Measurements from ENCODE around the gene CPAMD8.
"Not testable (repeated sequence)": the region's sequence is repeated elsewhere in the genome, so short reads cannot be mapped to it uniquely, and the experiment has no call there.

CPAMD8 gene

DNA sequence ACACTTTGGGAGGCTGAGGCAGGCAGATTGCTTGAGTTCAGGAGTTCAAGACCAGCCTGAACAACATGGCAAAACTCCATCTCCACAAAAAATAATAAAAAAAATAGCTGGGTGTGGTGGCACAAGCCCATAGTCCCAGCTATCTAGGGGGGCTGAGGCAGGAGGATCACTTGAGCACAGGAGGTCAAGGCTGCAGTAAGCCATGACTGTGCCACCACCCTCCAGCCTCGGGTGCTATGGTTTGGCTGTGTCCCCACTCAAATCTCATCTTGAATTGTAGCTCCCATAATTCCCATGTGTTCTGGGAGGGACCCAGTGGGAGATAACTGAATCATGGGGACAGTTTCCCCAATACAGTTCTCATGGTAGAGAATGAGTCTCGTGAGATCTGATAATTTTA lies 44.0 kb downstream of the CPAMD8 start:
- H3K18ac ChIP-seq (ENCODE audit: low read depth in 1 of 2, low read length in 2 of 2); H3K4me2 ChIP-seq (ENCODE audit: low read length, poor library complexity, severe bottlenecking); H3K14ac ChIP-seq (ENCODE audit: low read length in 2 of 2); DNase-seq; H2BK5ac ChIP-seq (ENCODE audit: low read depth, low read length, poor library complexity, severe bottlenecking); H4K8ac ChIP-seq (ENCODE audit: low read length); H2BK120ac ChIP-seq (ENCODE audit: low read depth, low read length); H3K4me1 ChIP-seq (ENCODE audit: control insufficient read depth, insufficient read depth, low read depth, low read length); H3K27ac ChIP-seq (ENCODE audit: low read length, poor library complexity, severe bottlenecking); H3K23ac ChIP-seq (ENCODE audit: low read length in 2 of 2); H2BK15ac ChIP-seq (ENCODE audit: low read depth, poor library complexity, severe bottlenecking); H2AK5ac ChIP-seq (ENCODE audit: low read length, severe bottlenecking); H2BK12ac ChIP-seq (ENCODE audit: low read length in 2 of 2); H3K9ac ChIP-seq (ENCODE audit: low read length); H3K4ac ChIP-seq (ENCODE audit: low read depth in 1 of 2, low read length in 2 of 2); H3K36me3 ChIP-seq (ENCODE audit: control insufficient read depth in 1 of 2, insufficient read depth in 2 of 2, low read depth in 1 of 2, low read length in 2 of 2); H3K4me3 ChIP-seq (ENCODE audit: insufficient read depth in 1 of 2, low read depth in 1 of 2, low read length in 2 of 2); H2AFZ ChIP-seq (ENCODE audit: low read depth, low read length); H4K91ac ChIP-seq (ENCODE audit: low read length); H3K79me1 ChIP-seq (replicated peaks; ENCODE audit: low read length, poor library complexity, severe bottlenecking): not testable (repeated sequence)
- WGBS, result 78% methylated on average over 2 of the region's 2 CpGs
- Histone ChIP-seq H3K9me3 (ENCODE audit: control insufficient read depth, low read length) (peaks cover 22% of the 10 kb centered on the region), H3K27me3 (ENCODE audit: control insufficient read depth in 1 of 2, insufficient read depth in 1 of 2, low read length in 2 of 2) (peaks cover 4 to 18% of the 10 kb centered on the region in 2 experiments)

DNA sequence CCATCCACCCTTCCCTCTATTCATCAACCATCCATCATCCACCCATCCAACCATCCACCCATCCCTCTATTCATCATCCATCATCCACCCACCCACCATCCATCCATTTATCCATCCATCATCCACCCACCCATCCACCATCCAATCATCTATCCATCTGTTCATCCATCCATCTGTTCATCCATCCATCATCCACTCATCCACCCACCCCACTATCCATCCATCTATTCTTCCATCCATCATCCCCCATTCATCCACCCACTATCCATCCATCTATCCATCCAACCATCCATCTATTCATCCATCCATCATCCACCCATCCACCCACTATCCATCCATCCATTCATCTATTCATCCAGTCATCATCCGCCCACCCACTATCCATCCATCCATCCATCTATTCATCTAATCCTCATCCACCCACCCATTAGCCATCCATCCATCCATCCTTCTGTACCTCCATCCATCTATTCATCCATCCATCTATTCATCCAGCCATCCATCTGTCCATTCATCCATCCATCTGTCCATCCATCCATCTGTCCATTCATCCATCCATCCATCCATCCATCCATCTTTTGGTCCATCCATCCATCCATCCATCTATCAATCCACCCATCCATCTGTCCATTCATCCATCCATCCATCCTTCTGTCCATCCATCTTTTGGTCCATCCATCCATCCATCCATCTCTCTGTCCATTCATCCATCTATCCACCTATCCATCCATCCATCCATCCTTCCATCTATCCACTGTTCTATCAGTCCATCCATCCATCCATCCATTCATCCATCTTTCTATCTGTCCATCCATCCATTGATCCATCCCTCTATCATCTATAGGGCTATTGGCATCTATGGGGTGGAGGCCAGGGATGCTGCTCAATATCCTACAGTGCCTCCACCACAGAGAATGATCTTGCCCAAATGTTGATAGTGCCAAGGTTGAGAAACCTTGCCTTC lies 47.5 kb downstream of the CPAMD8 start:
- H2BK15ac ChIP-seq (ENCODE audit: low read depth, poor library complexity, severe bottlenecking), result no peak overlapping the region

GRCh38 chr19:16978156-16978555 lies 48.5 kb downstream of the CPAMD8 start:
- no peaks in the 10 kb centered on the region for H3K4me1 ChIP-seq (ENCODE audit: control insufficient read depth, insufficient read depth, low read depth, low read length)
- no peak overlapping the region for H4K8ac ChIP-seq (ENCODE audit: low read length)
- H3K14ac ChIP-seq (ENCODE audit: low read length in 2 of 2), result no peak overlapping the region
- H2AK5ac ChIP-seq (ENCODE audit: low read length, severe bottlenecking), result no peak overlapping the region
- H3K4ac ChIP-seq (ENCODE audit: low read depth in 1 of 2, low read length in 2 of 2), result no peak overlapping the region
- H3K9me3 ChIP-seq (ENCODE audit: control insufficient read depth, low read length), result no peaks in the 10 kb centered on the region
- H3K18ac ChIP-seq (ENCODE audit: low read depth in 1 of 2, low read length in 2 of 2), result no peak overlapping the region
- peaks cover 4% of the 10 kb centered on the region in 2 experiments for H3K27me3 ChIP-seq (ENCODE audit: control insufficient read depth in 1 of 2, insufficient read depth in 1 of 2, low read length in 2 of 2)
- H2BK5ac ChIP-seq (ENCODE audit: low read depth, low read length, poor library complexity, severe bottlenecking), result no peak overlapping the region
- no peak overlapping the region for H4K91ac ChIP-seq (ENCODE audit: low read length)
- DNase-seq, result no peak
- H3K4me2 ChIP-seq (ENCODE audit: low read length, poor library complexity, severe bottlenecking), result no peak overlapping the region
- H2AFZ ChIP-seq (ENCODE audit: low read depth, low read length), result no peak overlapping the region
- H3K27ac ChIP-seq (ENCODE audit: low read length, poor library complexity, severe bottlenecking), result no peak overlapping the region
- no peak overlapping the region for H3K23ac ChIP-seq (ENCODE audit: low read length in 2 of 2)
- WGBS, result no CpG with 5 or more reads among the region's 2 CpGs
- no peak overlapping the region for H2BK120ac ChIP-seq (ENCODE audit: low read depth, low read length)
- no peaks in the 10 kb centered on the region for H3K36me3 ChIP-seq (ENCODE audit: control insufficient read depth in 1 of 2, insufficient read depth in 2 of 2, low read depth in 1 of 2, low read length in 2 of 2)
- H3K79me1 ChIP-seq (replicated peaks; ENCODE audit: low read length, poor library complexity, severe bottlenecking), result no peaks in the 10 kb centered on the region
- no peak overlapping the region for H3K4me3 ChIP-seq (ENCODE audit: insufficient read depth in 1 of 2, low read depth in 1 of 2, low read length in 2 of 2)
- no peak overlapping the region for H3K9ac ChIP-seq (ENCODE audit: low read length)
- no peak overlapping the region for H2BK15ac ChIP-seq (ENCODE audit: low read depth, poor library complexity, severe bottlenecking)
- H2BK12ac ChIP-seq (ENCODE audit: low read length in 2 of 2), result no peak overlapping the region

More for the DNA sequence above, 47.5 kb downstream of the CPAMD8 start:
- WGBS, result 88% methylated on average over 1 of the region's 1 CpG
- no peak overlapping the region for H3K4me3 ChIP-seq (ENCODE audit: insufficient read depth in 1 of 2, low read depth in 1 of 2, low read length in 2 of 2)
- no peak overlapping the region for H2BK5ac ChIP-seq (ENCODE audit: low read depth, low read length, poor library complexity, severe bottlenecking)
- no peak overlapping the region for H3K18ac ChIP-seq (ENCODE audit: low read depth in 1 of 2, low read length in 2 of 2)
- H3K4ac ChIP-seq (ENCODE audit: low read depth in 1 of 2, low read length in 2 of 2), result no peak overlapping the region
- H3K23ac ChIP-seq (ENCODE audit: low read length in 2 of 2), result no peak overlapping the region
- H4K8ac ChIP-seq (ENCODE audit: low read length), result no peak overlapping the region
- no peak overlapping the region for H2BK120ac ChIP-seq (ENCODE audit: low read depth, low read length)
- H3K36me3 ChIP-seq (ENCODE audit: control insufficient read depth in 1 of 2, insufficient read depth in 2 of 2, low read depth in 1 of 2, low read length in 2 of 2), result no peaks in the 10 kb centered on the region
- H3K9ac ChIP-seq (ENCODE audit: low read length), result no peak overlapping the region
- H2AFZ ChIP-seq (ENCODE audit: low read depth, low read length), result no peak overlapping the region
- H2BK12ac ChIP-seq (ENCODE audit: low read length in 2 of 2), result no peak overlapping the region
- H3K79me1 ChIP-seq (replicated peaks; ENCODE audit: low read length, poor library complexity, severe bottlenecking), result no peaks in the 10 kb centered on the region
- no peaks in the 10 kb centered on the region for H3K4me1 ChIP-seq (ENCODE audit: control insufficient read depth, insufficient read depth, low read depth, low read length)
- no peak overlapping the region for H3K27ac ChIP-seq (ENCODE audit: low read length, poor library complexity, severe bottlenecking)
- no peak overlapping the region for H3K14ac ChIP-seq (ENCODE audit: low read length in 2 of 2)
- no peak overlapping the region for H3K4me2 ChIP-seq (ENCODE audit: low read length, poor library complexity, severe bottlenecking)
- DNase-seq, result no peak
- H4K91ac ChIP-seq (ENCODE audit: low read length), result no peak overlapping the region
- H2AK5ac ChIP-seq (ENCODE audit: low read length, severe bottlenecking), result no peak overlapping the region
- peaks cover 4% of the 10 kb centered on the region in 2 experiments for H3K27me3 ChIP-seq (ENCODE audit: control insufficient read depth in 1 of 2, insufficient read depth in 1 of 2, low read length in 2 of 2)
- H3K9me3 ChIP-seq (ENCODE audit: control insufficient read depth, low read length), result peaks cover 8% of the 10 kb centered on the region

GRCh38 chr19:16977306-16977705 lies 49.3 kb downstream of the CPAMD8 start:
- Histone ChIP-seq H3K4ac (ENCODE audit: low read depth in 1 of 2, low read length in 2 of 2) (no peak overlapping the region), H3K23ac (ENCODE audit: low read length in 2 of 2) (no peak overlapping the region), H2BK12ac (ENCODE audit: low read length in 2 of 2) (no peak overlapping the region), H3K79me1 (replicated peaks; ENCODE audit: low read length, poor library complexity, severe bottlenecking) (no peaks in the 10 kb centered on the region), H4K8ac (ENCODE audit: low read length) (no peak overlapping the region), H2BK120ac (ENCODE audit: low read depth, low read length) (no peak overlapping the region), H2BK5ac (ENCODE audit: low read depth, low read length, poor library complexity, severe bottlenecking) (no peak overlapping the region), H3K27me3 (ENCODE audit: control insufficient read depth in 1 of 2, insufficient read depth in 1 of 2, low read length in 2 of 2) (peaks cover 4% of the 10 kb centered on the region in 2 experiments), H3K4me3 (ENCODE audit: insufficient read depth in 1 of 2, low read depth in 1 of 2, low read length in 2 of 2) (no peak overlapping the region), H3K4me2 (ENCODE audit: low read length, poor library complexity, severe bottlenecking) (no peak overlapping the region), H3K9ac (ENCODE audit: low read length) (no peak overlapping the region), H3K18ac (ENCODE audit: low read depth in 1 of 2, low read length in 2 of 2) (no peak overlapping the region), H4K91ac (ENCODE audit: low read length) (no peak overlapping the region), H3K14ac (ENCODE audit: low read length in 2 of 2) (no peak overlapping the region), H3K4me1 (ENCODE audit: control insufficient read depth, insufficient read depth, low read depth, low read length) (no peaks in the 10 kb centered on the region), H3K36me3 (ENCODE audit: control insufficient read depth in 1 of 2, insufficient read depth in 2 of 2, low read depth in 1 of 2, low read length in 2 of 2) (no peaks in the 10 kb centered on the region), H2AFZ (ENCODE audit: low read depth, low read length) (no peak overlapping the region), H2AK5ac (ENCODE audit: low read length, severe bottlenecking) (no peak overlapping the region), H3K27ac (ENCODE audit: low read length, poor library complexity, severe bottlenecking) (no peak overlapping the region), H2BK15ac (ENCODE audit: low read depth, poor library complexity, severe bottlenecking) (no peak overlapping the region), H3K9me3 (ENCODE audit: control insufficient read depth, low read length) (no peaks in the 10 kb centered on the region)
- DNase-seq, result no peak
- 81% methylated on average over 15 of the region's 15 CpGs for WGBS

Data from mesenchymal stem cell (in vitro differentiated cells and primary cell).